DND-41 (cell line): ENCODE results near the gene FUBP3.

Source experiments
- CTCF ChIP-seq: IDR thresholded peaks from 2 replicates; pipeline ENCODE4 v1.5.1; 2012; ENCODE audit warnings: borderline replicate concordance, low read length, moderate library complexity, mild to moderate bottlenecking; ENCODE audit not compliant: poor library complexity, severe bottlenecking; ENCODE audit errors: extremely low read depth
- EZH2 ChIP-seq: IDR thresholded peaks from 3 replicates; pipeline ENCODE4 v1.6.1; 2012; ENCODE audit warnings: borderline replicate concordance, low read depth, mild to moderate bottlenecking, moderate library complexity, low read length, inconsistent platforms; ENCODE audit not compliant: severe bottlenecking

GRCh38 chr9:130639124-130639765, 59.9 kb downstream of the FUBP3 start:
- TF ChIP-seq CTCF (no peak), EZH2 (no peak)
